ENCODE data around the gene VPS13D. TPM values are rescaled to one million over a fixed set of nuclear protein-coding genes. Genes with fewer than 3 reads are reported as not detected.
"Not testable (repeated sequence)": the region's sequence is repeated elsewhere in the genome, so short reads cannot be mapped to it uniquely, and the experiment has no call there.

The VPS13D gene
- total and polyA plus RNA-seq, 2 experiments from 2014 or later: 9.7 to 35.7 TPM

DNA sequence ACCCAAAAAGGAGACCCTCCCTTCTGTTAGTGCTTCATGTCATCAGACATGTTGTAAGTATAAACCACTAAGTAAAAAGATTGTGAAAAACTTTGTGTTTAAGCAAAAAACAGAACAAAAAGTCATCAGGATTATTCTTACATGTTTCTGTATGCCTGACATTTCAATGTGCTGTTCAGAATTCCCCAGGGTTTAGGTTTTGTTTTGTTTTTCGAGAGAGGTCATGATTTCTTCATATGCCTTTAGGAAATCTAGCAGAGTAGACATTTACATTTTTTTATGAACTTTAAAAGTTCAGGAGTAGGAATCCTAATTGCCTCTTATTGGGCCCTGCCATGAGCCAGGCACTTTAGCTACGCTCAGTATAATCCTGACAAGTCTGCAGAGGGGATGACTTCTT, 85.3 kb downstream of the VPS13D start:
- Histone ChIP-seq H3K9me3 (ENCODE audit: low read depth) (no peaks in the 10 kb centered on the region), H3K36me3 (peaks cover 20% of the 10 kb centered on the region), H3K4me1 (ENCODE audit: low read depth) (peaks cover 5% of the 10 kb centered on the region), H3K4me3 (no peak overlapping the region), H3K27me3 (no peaks in the 10 kb centered on the region), H3K27ac (no peak overlapping the region)
- DNase-seq (ENCODE audit: low read depth in 1 of 2, low spot score in 1 of 2): peak in 1 of 2 donors; percentile 53
- TF ChIP-seq CTCF (IDR thresholded peaks at IDR 0.05; ENCODE audit: low read depth, low read length): no peak

GRCh38 chr1:12316331-12316730, 86.5 kb downstream of the VPS13D start:
- Histone ChIP-seq H3K27me3 (no peaks in the 10 kb centered on the region), H3K9me3 (ENCODE audit: low read depth) (no peaks in the 10 kb centered on the region), H3K27ac (no peak overlapping the region), H3K4me3 (no peak overlapping the region), H3K4me1 (ENCODE audit: low read depth) (peaks cover 11% of the 10 kb centered on the region), H3K36me3 (peaks cover 19% of the 10 kb centered on the region)
- TF ChIP-seq CTCF (IDR thresholded peaks at IDR 0.05; ENCODE audit: low read depth, low read length): no peak
- DNase-seq (ENCODE audit: low read depth in 1 of 2, low spot score in 1 of 2): peak in 1 of 2 donors; percentile 31

DNA sequence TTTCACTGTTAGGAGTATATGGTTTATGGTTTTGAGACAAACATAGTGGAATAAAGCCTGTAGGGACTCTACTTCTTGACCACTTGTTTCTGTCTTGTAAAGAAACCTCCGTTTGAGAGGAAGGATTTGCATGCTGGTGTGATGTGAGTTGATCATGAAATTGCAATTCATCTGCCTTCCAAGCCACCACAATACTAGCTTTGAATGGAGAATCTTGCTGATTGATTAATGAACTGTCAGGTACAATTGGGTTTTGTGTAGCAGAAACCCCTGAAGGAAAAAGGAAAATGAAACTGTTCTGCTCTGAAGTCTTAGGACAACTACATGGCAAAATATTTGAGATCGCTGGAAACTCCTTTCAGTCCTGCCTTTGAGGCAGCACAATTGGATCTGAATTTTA, 90.7 kb downstream of the VPS13D start:
- no peak overlapping the region for H3K4me3 ChIP-seq
- no peak for TF ChIP-seq CTCF (IDR thresholded peaks at IDR 0.05; ENCODE audit: low read depth, low read length)
- H3K36me3 ChIP-seq: peaks cover 9% of the 10 kb centered on the region
- H3K4me1 ChIP-seq (ENCODE audit: low read depth): peaks cover 11% of the 10 kb centered on the region
- DNase-seq (ENCODE audit: low read depth in 1 of 2, low spot score in 1 of 2): no peak
- H3K27me3 ChIP-seq: no peaks in the 10 kb centered on the region
- no peaks in the 10 kb centered on the region for H3K9me3 ChIP-seq (ENCODE audit: low read depth)
- no peak overlapping the region for H3K27ac ChIP-seq

DNA sequence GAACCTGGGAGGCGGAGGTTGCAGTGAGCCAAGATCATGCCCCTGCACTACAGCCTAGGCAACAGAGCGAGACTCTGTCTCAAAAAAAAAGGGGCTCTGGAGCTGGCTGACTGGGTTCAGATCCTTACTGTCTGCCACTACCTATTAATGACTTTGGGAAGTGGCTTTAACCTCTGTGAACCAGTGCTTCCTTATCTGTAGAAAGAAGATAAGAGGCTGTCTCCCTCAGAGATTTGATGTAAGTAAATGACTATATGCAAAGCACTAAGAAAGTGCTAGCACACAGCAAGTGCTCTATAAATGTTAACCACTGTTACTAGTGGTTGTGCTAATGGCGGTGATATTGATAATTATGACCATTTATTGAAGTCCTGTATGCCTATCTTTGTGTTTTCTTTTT, 94.6 kb downstream of the VPS13D start:
- peaks cover 9% of the 10 kb centered on the region for H3K36me3 ChIP-seq
- H3K27me3 ChIP-seq: no peaks in the 10 kb centered on the region

DNA sequence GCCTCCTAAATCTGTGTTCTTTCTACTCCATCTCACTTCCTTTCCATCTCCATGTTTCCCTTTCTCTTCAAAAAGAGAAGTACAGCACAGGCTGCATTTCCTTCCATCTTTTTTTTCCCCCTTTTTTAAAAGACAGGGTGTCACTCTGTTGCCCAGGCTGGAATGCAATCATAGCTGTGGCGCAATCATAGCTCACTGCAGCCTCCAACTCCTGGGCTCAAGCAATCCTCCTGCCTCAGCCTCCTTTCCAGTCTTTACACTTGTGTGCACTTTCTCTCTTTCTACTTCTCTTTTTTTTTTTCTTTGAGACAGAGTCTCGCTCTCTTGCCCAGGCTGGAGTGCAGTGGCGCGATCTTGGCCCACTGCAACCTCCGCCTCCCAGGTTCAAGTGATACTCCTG, 95.1 kb downstream of the VPS13D start:
- not testable (repeated sequence) for H3K9me3 ChIP-seq (ENCODE audit: low read depth); H3K4me3 ChIP-seq; H3K27ac ChIP-seq; DNase-seq (ENCODE audit: low read depth in 1 of 2, low spot score in 1 of 2); H3K27me3 ChIP-seq; H3K4me1 ChIP-seq (ENCODE audit: low read depth)
- peaks cover 12% of the 10 kb centered on the region for H3K36me3 ChIP-seq

More for the DNA sequence above, 94.6 kb downstream of the VPS13D start:
- Histone ChIP-seq H3K4me1 (ENCODE audit: low read depth) (peaks cover 11% of the 10 kb centered on the region), H3K4me3 (no peak overlapping the region), H3K9me3 (ENCODE audit: low read depth) (no peaks in the 10 kb centered on the region), H3K27ac (no peak overlapping the region)
- DNase-seq (ENCODE audit: low read depth in 1 of 2, low spot score in 1 of 2): no peak
- no peak for TF ChIP-seq CTCF (IDR thresholded peaks at IDR 0.05; ENCODE audit: low read depth, low read length)

DNA sequence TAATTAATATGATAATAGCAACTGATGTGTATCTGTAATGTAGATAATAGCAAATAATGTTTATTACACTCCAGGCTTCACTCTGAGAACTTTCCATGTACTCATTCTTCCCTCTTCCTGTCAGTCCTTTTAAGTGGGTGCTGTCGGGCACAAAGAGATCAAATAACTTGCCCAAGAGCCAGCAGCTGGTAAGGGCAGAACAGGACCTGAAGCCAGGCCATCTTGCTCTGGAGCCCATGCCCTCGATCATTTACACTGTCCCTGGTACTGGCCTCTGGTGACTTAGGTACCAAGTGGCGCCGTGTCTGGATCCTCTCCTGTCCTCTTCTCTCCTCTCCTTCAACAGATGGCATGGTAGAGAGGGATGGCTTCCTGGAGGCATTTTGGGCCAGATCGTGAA, 97.2 kb downstream of the VPS13D start:
- Histone ChIP-seq H3K36me3 (peaks cover 15% of the 10 kb centered on the region), H3K27me3 (no peaks in the 10 kb centered on the region), H3K4me1 (ENCODE audit: low read depth) (no peaks in the 10 kb centered on the region), H3K27ac (no peak overlapping the region), H3K9me3 (ENCODE audit: low read depth) (no peaks in the 10 kb centered on the region), H3K4me3 (no peak overlapping the region)
- TF ChIP-seq CTCF (IDR thresholded peaks at IDR 0.05; ENCODE audit: low read depth, low read length): no peak
- no peak for DNase-seq (ENCODE audit: low read depth in 1 of 2, low spot score in 1 of 2)
